Retina (tissue), 1 donor: ENCODE data around the gene RNU11.
"Not testable (repeated sequence)": the region's sequence is repeated elsewhere in the genome, so short reads cannot be mapped to it uniquely, and the experiment has no call there.

ENCODE experiments used
- DNase-seq: peaks from one replicate; pipeline ENCODE4 v3.0.0-alpha.2; 2016

Gene RNU11

GRCh38 chr1:28666806-28667205, 18.4 kb downstream of the RNU11 start:
- DNase-seq = no peak

GRCh38 chr1:28668191-28668955, 20.0 kb downstream of the RNU11 start, which contains the start of gene GMEB1:
TSS of gene GMEB1 (plus strand) at chr1:28668784. CDS start at chr1:28683613, 14,829 bp downstream.
- peak; percentile 89 for DNase-seq

GRCh38 chr1:28668956-28669723, 20.7 kb downstream of the RNU11 start:
- peak; percentile 79 for DNase-seq

GRCh38 chr1:28671254-28671780, 22.9 kb downstream of the RNU11 start:
- no peak for DNase-seq

GRCh38 chr1:28672971-28673370, 24.6 kb downstream of the RNU11 start:
- DNase-seq = not testable (repeated sequence)

- no peak for DNase-seq
These were observed 27.5 kb downstream of the RNU11 start for GRCh38 chr1:28675924-28676257.

- no peak for DNase-seq
These were observed 31.8 kb downstream of the RNU11 start for GRCh38 chr1:28680151-28680550.

- no peak for DNase-seq
These were observed 34.4 kb downstream of the RNU11 start for GRCh38 chr1:28682840-28683239.

GRCh38 chr1:28684937-28685336, 36.5 kb downstream of the RNU11 start:
- DNase-seq = no peak

- DNase-seq = not testable (repeated sequence)
These were observed 43.2 kb downstream of the RNU11 start for GRCh38 chr1:28691627-28692026.
